ENCODE measurements around the gene POLR3C. TPM values are rescaled to one million over a fixed set of nuclear protein-coding genes. Genes with fewer than 3 reads are reported as not detected.
"Not testable (repeated sequence)": the region's sequence is repeated elsewhere in the genome, so short reads cannot be mapped to it uniquely, and the experiment has no call there.

POLR3C gene
- total RNA-seq, 1 donor from 2014 or later, result 39.0 TPM

GRCh38 chr1:145799806-145800205, 24.2 kb upstream of the POLR3C start:
- intact Hi-C loops (cut with micrococcal nuclease), result no loop called here
- DNase-seq, result no peak

GRCh38 chr1:145804235-145805045, 19.6 kb upstream of the POLR3C start:
- Mint-ChIP-seq H3K9me3 (peaks cover 6% of the 10 kb centered on the region), H3K27ac (no peak overlapping the region), H3K36me3 (ENCODE audit: low read depth) (peaks cover 24% of the 10 kb centered on the region), H3K27me3 (no peaks in the 10 kb centered on the region), H3K4me3 (no peak overlapping the region), H3K4me1 (peaks cover 15% of the 10 kb centered on the region)
- intact Hi-C loops (cut with micrococcal nuclease), result no loop called here
- DNase-seq, result no peak

More at GRCh38 chr1:145799806-145800205, 24.2 kb upstream of the POLR3C start:
- peaks cover 27% of the 10 kb centered on the region for H3K9me3 Mint-ChIP-seq
- no peak overlapping the region for H3K27ac Mint-ChIP-seq
- H3K4me1 Mint-ChIP-seq, result peaks cover 15% of the 10 kb centered on the region
- no peaks in the 10 kb centered on the region for H3K27me3 Mint-ChIP-seq
- H3K4me3 Mint-ChIP-seq, result no peak overlapping the region
- peaks cover 53% of the 10 kb centered on the region for H3K36me3 Mint-ChIP-seq (ENCODE audit: low read depth)

GRCh38 chr1:145805057-145805456, 18.9 kb upstream of the POLR3C start:
- Mint-ChIP-seq H3K4me1 (peaks cover 15% of the 10 kb centered on the region), H3K36me3 (ENCODE audit: low read depth) (peaks cover 19% of the 10 kb centered on the region), H3K9me3 (no peaks in the 10 kb centered on the region), H3K27ac (no peak overlapping the region), H3K27me3 (no peaks in the 10 kb centered on the region), H3K4me3 (no peak overlapping the region)
- intact Hi-C loops (cut with micrococcal nuclease), result no loop called here
- no peak for DNase-seq

GRCh38 chr1:145806408-145806807, 17.6 kb upstream of the POLR3C start:
- intact Hi-C loops (cut with micrococcal nuclease), result no loop called here
- Mint-ChIP-seq H3K27ac (no peak overlapping the region), H3K4me1 (peaks cover 12% of the 10 kb centered on the region), H3K36me3 (ENCODE audit: low read depth) (peaks cover 14% of the 10 kb centered on the region), H3K27me3 (no peaks in the 10 kb centered on the region), H3K9me3 (no peaks in the 10 kb centered on the region), H3K4me3 (no peak overlapping the region)
- DNase-seq, result no peak

GRCh38 chr1:145806844-145807243, 17.2 kb upstream of the POLR3C start:
- Mint-ChIP-seq H3K4me3 (no peak overlapping the region), H3K27me3 (no peaks in the 10 kb centered on the region), H3K36me3 (ENCODE audit: low read depth) (peaks cover 11% of the 10 kb centered on the region), H3K4me1 (peaks cover 12% of the 10 kb centered on the region), H3K9me3 (no peaks in the 10 kb centered on the region), H3K27ac (no peak overlapping the region)
- intact Hi-C loops (cut with micrococcal nuclease), result no loop called here
- peak; percentile 20 for DNase-seq

- H3K27ac Mint-ChIP-seq; H3K36me3 Mint-ChIP-seq (ENCODE audit: low read depth); intact Hi-C loops (cut with micrococcal nuclease); DNase-seq; H3K4me1 Mint-ChIP-seq; H3K27me3 Mint-ChIP-seq; H3K9me3 Mint-ChIP-seq; H3K4me3 Mint-ChIP-seq: not testable (repeated sequence)
These were observed 10.8 kb upstream of the POLR3C start for GRCh38 chr1:145812977-145813810.

- H3K9me3 Mint-ChIP-seq; H3K27ac Mint-ChIP-seq; H3K36me3 Mint-ChIP-seq (ENCODE audit: low read depth); H3K27me3 Mint-ChIP-seq; H3K4me3 Mint-ChIP-seq; intact Hi-C loops (cut with micrococcal nuclease); H3K4me1 Mint-ChIP-seq: not testable (repeated sequence)
- DNase-seq, result peak; percentile 45
These were observed 5.9 kb upstream of the POLR3C start for GRCh38 chr1:145818095-145818494.

- H3K4me3 Mint-ChIP-seq, H3K27me3 Mint-ChIP-seq, H3K9me3 Mint-ChIP-seq: not testable (repeated sequence)
- Mint-ChIP-seq H3K27ac (peak overlapping the region; percentile 34), H3K36me3 (ENCODE audit: low read depth) (peaks cover 28% of the 10 kb centered on the region), H3K4me1 (peaks cover 31% of the 10 kb centered on the region)
- DNase-seq, result peak; percentile 56
- intact Hi-C loops (cut with micrococcal nuclease), result loop anchor here (10.0 kb wide), 1 partner anchor 48 kb away; no protein-coding TSS in a partner anchor
These were observed 1.1 kb upstream of the POLR3C start for GRCh38 chr1:145822779-145823331.

GRCh38 chr1:145824499-145824842, 471 bp downstream of the POLR3C start:
- Mint-ChIP-seq H3K36me3 (ENCODE audit: low read depth) (peaks cover 41% of the 10 kb centered on the region), H3K9me3 (no peaks in the 10 kb centered on the region), H3K27ac (peak overlapping the region; percentile 93), H3K4me3 (peak overlapping the region; percentile 91), H3K4me1 (peaks cover 41% of the 10 kb centered on the region), H3K27me3 (no peaks in the 10 kb centered on the region)
- no peak for DNase-seq
- intact Hi-C loops (cut with micrococcal nuclease), result loop anchor here (2.0 to 10.0 kb wide), 2 partner anchors 34 to 50 kb away; partner anchors contain the start of gene PIAS3

GRCh38 chr1:145826030-145826429, 2.0 kb downstream of the POLR3C start:
- H3K27me3 Mint-ChIP-seq, result no peaks in the 10 kb centered on the region
- H3K36me3 Mint-ChIP-seq (ENCODE audit: low read depth), result peaks cover 54% of the 10 kb centered on the region
- H3K4me3 Mint-ChIP-seq, result peak overlapping the region; percentile 91
- H3K27ac Mint-ChIP-seq, result no peak overlapping the region
- intact Hi-C loops (cut with micrococcal nuclease), result loop anchor here (10.0 kb wide), 1 partner anchor 51 kb away; no protein-coding TSS in a partner anchor
- no peak for DNase-seq
- peaks cover 41% of the 10 kb centered on the region for H3K4me1 Mint-ChIP-seq
- no peaks in the 10 kb centered on the region for H3K9me3 Mint-ChIP-seq

GRCh38 chr1:145827966-145828365, 4.0 kb downstream of the POLR3C start:
- Mint-ChIP-seq H3K27me3 (no peaks in the 10 kb centered on the region), H3K4me3 (peak overlapping the region; percentile 10), H3K36me3 (ENCODE audit: low read depth) (peaks cover 63% of the 10 kb centered on the region), H3K9me3 (no peaks in the 10 kb centered on the region), H3K4me1 (peaks cover 41% of the 10 kb centered on the region), H3K27ac (peak overlapping the region; percentile 71)
- intact Hi-C loops (cut with micrococcal nuclease), result loop anchor here (10.0 kb wide), 1 partner anchor 53 kb away; no protein-coding TSS in a partner anchor
- no peak for DNase-seq

- peak overlapping the region; percentile 10 for H3K4me3 Mint-ChIP-seq
- no peak for DNase-seq
- H3K9me3 Mint-ChIP-seq, result no peaks in the 10 kb centered on the region
- peak overlapping the region; percentile 71 for H3K27ac Mint-ChIP-seq
- H3K36me3 Mint-ChIP-seq (ENCODE audit: low read depth), result peaks cover 68% of the 10 kb centered on the region
- H3K27me3 Mint-ChIP-seq, result no peaks in the 10 kb centered on the region
- intact Hi-C loops (cut with micrococcal nuclease), result loop anchor here (10.0 kb wide), 1 partner anchor 54 kb away; no protein-coding TSS in a partner anchor
- H3K4me1 Mint-ChIP-seq, result peaks cover 41% of the 10 kb centered on the region
These were observed 4.5 kb downstream of the POLR3C start for GRCh38 chr1:145828367-145829026.

GRCh38 chr1:145830810-145831209, 6.8 kb downstream of the POLR3C start:
- H3K4me3 Mint-ChIP-seq; H3K27ac Mint-ChIP-seq; intact Hi-C loops (cut with micrococcal nuclease); H3K9me3 Mint-ChIP-seq; H3K27me3 Mint-ChIP-seq; DNase-seq: not testable (repeated sequence)
- Mint-ChIP-seq H3K4me1 (peaks cover 32% of the 10 kb centered on the region), H3K36me3 (ENCODE audit: low read depth) (peaks cover 71% of the 10 kb centered on the region)
